NCI-H2107 treated with DMSO at 0.1 percent for 48 hours (cell line): ENCODE results near the gene MAGI2.
A peak's percentile ranks its signal among the peaks of the same experiment; 100 is the strongest.

ENCODE experiments used
- DNase-seq: peaks from one replicate; lab custom pipeline; 2025; ENCODE audit not compliant: unreplicated experiment; lab: John Stamatoyannopoulos, UW

The MAGI2 gene

GRCh38 chr7:78125884-78126283, 1327.6 kb downstream of the MAGI2 start:
- no peak for DNase-seq

- no peak for DNase-seq
Measured at GRCh38 chr7:78124216-78124615, 1329.3 kb downstream of the MAGI2 start.

GRCh38 chr7:78121888-78122287, 1331.6 kb downstream of the MAGI2 start:
- DNase-seq, result no peak

- no peak for DNase-seq
Measured at GRCh38 chr7:78118470-78118869, 1335.0 kb downstream of the MAGI2 start.

- no peak for DNase-seq
Measured at GRCh38 chr7:78115876-78116275, 1337.6 kb downstream of the MAGI2 start.

GRCh38 chr7:78114993-78115392, 1338.5 kb downstream of the MAGI2 start:
- no peak for DNase-seq

- DNase-seq, result no peak
Measured at GRCh38 chr7:78112488-78112887, 1341.0 kb downstream of the MAGI2 start.

- DNase-seq, result no peak
Measured at GRCh38 chr7:78111386-78111785, 1342.1 kb downstream of the MAGI2 start.

GRCh38 chr7:78103475-78103874, 1350.0 kb downstream of the MAGI2 start:
- DNase-seq, result no peak

GRCh38 chr7:78101076-78101475, 1352.4 kb downstream of the MAGI2 start:
- no peak for DNase-seq

GRCh38 chr7:78099715-78100394, 1353.6 kb downstream of the MAGI2 start:
- no peak for DNase-seq

GRCh38 chr7:78095549-78095948, 1357.9 kb downstream of the MAGI2 start:
- no peak for DNase-seq

GRCh38 chr7:78092331-78092730, 1361.1 kb downstream of the MAGI2 start:
- no peak for DNase-seq

- DNase-seq, result no peak
Measured at GRCh38 chr7:78090616-78091015, 1362.9 kb downstream of the MAGI2 start.

- no peak for DNase-seq
Measured at GRCh38 chr7:78083476-78084120, 1369.9 kb downstream of the MAGI2 start.

GRCh38 chr7:78082556-78082955, 1370.9 kb downstream of the MAGI2 start:
- no peak for DNase-seq

GRCh38 chr7:78081888-78082287, 1371.6 kb downstream of the MAGI2 start:
- DNase-seq, result no peak

- no peak for DNase-seq
Measured at GRCh38 chr7:78081344-78081743, 1372.1 kb downstream of the MAGI2 start.

- no peak for DNase-seq
Measured at GRCh38 chr7:78080811-78081210, 1372.7 kb downstream of the MAGI2 start.

- DNase-seq, result no peak
Measured at GRCh38 chr7:78080241-78080640, 1373.2 kb downstream of the MAGI2 start.

- DNase-seq, result no peak
Measured at GRCh38 chr7:78074713-78075112, 1378.8 kb downstream of the MAGI2 start.

- DNase-seq, result peak; percentile 71
Measured at GRCh38 chr7:78073609-78074382, 1379.7 kb downstream of the MAGI2 start.
